Breast epithelium (tissue), 3 donors: ENCODE data around the gene ABCA1.

ENCODE experiments used
- CTCF ChIP-seq, 3 donors: fragments of 450-650 bp; IDR thresholded peaks; one replicate each; pipeline ENCODE4 v1.5.1; 2016 to 2017; ENCODE audit warnings: antibody characterized with exemption in 3 of 3, mild to moderate bottlenecking in 3 of 3, moderate library complexity in 3 of 3
- POLR2A ChIP-seq: fragments of 450-650 bp; IDR thresholded peaks from one replicate; pipeline ENCODE4 v1.6.1; 2016; ENCODE audit warnings: antibody characterized with exemption, mild to moderate bottlenecking, moderate library complexity
- POLR2AphosphoS5 ChIP-seq, 3 donors: sonication (generic); formaldehyde crosslinking; IDR thresholded peaks; one replicate each; pipeline ENCODE4 v1.6.1; 2017; ENCODE audit warnings: antibody characterized with exemption in 3 of 3

DNA sequence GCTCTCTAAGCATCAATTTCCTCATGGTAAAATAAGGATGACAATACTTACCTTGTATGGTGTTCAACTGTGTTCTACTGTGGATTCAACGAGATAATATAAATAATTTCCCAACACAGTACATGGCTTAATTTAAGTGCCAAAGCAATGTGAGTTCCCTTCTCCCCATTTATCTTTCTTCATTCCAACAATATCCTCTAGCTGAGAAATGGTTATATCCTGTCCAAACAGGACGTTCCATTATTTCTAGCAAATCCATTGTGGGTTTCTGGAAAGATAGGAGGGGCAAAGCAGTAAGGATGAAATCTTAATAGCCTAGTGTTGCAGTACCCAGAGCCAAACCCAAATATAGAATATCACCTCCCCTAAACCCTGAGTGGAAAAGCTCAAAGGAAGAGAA is 22.0 kb downstream of the ABCA1 start:
- no peak for TF ChIP-seq CTCF (IDR thresholded peaks at IDR 0.05)
- TF ChIP-seq POLR2A, result no peak
- no peak for TF ChIP-seq POLR2AphosphoS5 (IDR thresholded peaks at IDR 0.05)
